GM19025 (cell line): Measurements from ENCODE around the gene CTBP1.

Experiments used
- ATAC-seq: cut with Tn5 transposase; IDR thresholded peaks from one replicate; pipeline ENCODE4 v1.9.1; 2021; ENCODE audit warnings: mild to moderate bottlenecking, low read depth, moderate library complexity; ENCODE audit not compliant: unreplicated experiment

Gene CTBP1

DNA sequence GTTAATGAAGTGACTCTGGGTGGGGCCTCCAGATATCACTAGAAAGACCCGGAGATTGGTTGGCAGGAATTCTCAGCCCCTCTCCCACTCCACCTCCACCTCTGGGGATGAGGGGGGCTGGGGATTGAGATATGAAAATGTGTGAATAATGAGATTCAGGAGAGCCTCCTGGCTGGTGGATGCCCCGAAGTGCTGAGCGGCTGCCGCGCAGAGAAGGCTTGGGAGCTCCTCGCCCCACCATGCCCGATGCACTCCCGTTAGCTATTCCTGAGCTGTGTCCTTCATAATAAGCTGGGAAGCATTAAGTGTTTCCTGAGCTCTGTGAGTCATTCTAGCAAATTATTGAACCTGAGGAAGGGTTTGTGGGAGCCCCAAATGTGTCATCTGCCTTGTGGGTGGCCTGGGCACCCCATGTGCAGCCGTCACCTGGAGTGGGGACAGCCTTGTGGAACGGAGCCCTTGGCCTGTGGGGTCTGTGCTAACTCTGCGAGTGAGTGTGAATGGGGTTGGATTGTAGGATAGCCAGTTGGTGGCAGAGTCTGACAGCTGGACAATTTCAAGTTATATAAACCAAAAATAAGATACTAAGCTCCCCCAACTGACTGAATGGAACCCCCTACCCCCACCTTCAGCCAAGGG is 36.3 kb upstream of the CTBP1 start:
- ATAC-seq: no peak

DNA sequence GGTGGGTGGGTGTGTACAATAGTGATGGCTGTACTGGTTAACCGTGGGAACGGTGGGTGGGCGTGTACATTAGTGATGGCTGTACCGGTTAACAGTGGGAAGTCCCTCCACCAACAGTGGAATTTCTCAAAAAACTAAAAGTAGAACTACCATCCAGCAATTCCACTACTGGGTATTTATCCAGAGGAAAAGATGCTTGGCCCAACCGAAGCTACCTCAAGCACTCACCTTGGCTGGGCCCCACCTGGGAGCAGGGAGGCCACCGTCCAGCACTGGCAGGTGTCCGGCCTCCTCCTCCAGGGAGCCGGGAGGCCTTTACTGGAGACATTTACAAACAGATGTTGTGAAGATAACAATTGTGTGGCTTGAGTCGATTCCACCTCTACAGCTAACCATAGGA is 34.8 kb upstream of the CTBP1 start:
- no peak for ATAC-seq

DNA sequence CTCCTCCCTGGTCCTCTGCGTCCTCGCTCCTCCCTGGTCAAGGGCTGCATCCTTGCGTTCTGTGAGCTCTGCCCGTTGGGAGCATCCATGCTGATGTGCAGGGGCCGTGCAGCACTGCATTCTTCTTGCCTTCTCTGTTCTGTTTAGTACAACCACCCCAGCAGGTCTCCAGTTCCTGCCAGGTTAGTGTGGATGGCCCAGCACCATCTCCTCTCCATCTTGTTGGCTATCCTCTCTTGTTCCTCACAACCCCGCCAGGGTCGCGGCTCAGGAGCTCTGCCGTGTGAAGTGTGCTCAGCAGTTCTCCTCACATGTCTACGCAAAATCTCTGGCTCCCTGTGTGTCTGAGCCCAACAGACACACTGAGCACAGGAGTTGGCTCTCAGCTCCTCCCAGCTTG is 30.3 kb upstream of the CTBP1 start:
- ATAC-seq: no peak

DNA sequence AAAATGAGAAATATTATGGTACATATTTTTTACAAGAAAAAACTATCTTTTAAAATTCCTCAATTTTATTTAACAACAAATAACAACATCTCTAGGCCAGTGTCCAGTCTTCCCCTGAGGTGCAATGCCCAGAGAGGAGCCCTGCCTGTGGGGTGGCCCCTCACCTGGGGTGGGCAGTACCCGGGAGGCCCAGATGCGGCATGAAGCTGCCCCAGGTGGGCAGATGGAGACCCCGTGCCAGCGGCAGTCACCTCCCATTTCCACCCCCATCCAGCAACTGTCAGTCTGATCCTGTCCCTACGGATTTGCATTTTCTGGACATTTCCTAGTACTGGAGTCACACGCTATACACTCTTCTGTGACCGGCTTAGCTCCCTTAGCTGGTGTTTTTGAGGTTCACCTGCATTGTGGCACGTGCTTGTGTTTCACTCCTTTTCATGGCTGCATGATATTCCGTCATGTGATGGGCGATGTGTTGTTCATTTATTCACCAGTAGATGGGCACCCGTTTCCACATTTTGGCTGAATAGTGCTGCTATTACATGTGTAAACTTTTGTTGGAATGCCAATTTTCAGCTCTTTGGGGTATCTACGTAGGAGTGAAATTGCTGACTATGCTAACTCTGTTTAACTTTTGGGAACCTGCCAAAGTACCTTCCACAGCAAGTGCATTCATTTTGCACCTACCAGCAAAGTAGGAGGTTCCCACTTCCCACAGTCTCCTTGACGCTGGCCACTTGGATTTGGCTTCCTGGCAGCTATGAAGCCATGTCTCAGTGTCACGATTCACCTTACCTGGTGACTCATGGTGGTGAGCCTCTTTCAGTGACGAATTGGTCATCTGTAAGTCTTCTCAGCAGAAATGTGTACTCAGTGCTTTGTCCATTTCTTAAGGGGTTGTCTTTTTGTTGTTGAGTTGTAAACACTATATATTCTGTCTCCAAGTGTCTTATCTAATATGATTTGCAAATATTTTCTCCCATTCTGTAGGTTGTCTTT is 29.0 kb upstream of the CTBP1 start:
- no peak for ATAC-seq

DNA sequence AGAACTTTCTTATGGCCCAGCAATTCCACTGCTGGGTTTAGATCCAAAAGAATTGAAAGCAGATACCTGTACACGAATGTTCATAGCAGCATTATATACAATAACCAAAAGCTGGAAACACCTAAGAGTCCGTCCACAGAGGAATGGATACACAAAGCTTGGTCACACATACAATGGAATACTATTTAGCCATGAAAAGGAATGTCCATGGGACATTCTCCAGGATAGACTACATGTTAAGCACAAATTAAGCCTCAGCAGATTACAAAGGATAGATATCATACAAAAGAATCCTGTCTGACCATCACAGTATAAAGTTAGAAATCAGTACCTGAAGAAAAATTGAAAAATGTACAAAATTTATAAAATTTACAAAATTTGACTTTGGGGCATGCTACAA is 28.1 kb upstream of the CTBP1 start:
- no peak for ATAC-seq

DNA sequence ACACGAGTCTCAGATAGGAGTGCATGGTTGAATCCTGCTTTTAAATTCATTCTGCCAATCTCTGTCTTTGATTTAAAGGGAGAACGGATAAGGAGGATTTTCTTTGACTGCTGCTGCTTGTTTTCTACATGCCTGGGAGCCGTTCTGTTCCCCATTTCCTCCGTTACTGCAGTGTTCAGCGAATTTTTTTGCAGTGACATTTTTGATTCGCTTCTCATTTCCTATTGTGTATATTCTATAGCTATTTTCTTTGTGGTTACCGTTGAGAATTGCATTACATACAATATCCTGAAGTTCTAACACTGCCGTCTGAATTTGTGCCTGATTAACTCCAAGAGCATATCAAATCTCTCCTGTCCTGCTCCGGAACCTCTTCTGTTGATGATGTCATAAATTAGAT is 25.9 kb upstream of the CTBP1 start:
- ATAC-seq: no peak

DNA sequence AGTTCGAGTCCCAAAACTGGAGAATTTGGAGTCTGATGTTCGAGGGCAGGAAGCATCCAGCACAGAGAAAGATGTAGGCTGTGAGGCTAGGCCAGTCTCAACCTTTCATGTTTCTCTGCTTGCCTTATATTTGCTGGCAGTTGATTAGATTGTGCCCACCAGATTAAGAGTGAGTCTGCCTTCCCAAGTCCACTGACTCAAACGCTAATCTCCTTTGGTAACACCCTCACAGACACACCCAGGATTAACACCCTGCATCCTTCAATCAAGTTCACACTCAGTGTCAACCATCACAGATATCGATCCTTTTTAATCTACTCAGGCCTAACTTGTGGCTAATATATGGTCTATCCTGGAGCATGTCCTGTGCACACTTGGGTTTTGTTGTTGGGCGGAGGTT is 22.8 kb upstream of the CTBP1 start:
- no peak for ATAC-seq

DNA sequence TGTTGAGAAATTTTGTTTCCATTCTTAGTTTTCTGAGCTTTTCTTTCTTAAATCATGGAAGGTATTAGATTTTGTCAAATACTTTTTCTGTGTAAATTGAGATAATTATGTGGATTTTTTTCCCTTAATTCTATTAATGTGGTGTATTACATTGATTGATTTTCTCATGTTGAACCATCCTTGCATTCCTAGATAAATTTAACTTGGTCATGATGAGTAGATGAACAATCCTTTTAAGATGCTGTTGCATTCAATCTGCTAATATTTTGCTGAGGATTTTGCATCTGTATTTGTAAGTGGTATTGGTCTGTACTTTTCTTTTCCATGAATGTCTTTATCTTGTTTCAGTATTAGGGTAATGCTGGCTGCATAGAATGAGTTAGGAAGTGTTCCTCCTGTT is 20.3 kb upstream of the CTBP1 start:
- no peak for ATAC-seq

DNA sequence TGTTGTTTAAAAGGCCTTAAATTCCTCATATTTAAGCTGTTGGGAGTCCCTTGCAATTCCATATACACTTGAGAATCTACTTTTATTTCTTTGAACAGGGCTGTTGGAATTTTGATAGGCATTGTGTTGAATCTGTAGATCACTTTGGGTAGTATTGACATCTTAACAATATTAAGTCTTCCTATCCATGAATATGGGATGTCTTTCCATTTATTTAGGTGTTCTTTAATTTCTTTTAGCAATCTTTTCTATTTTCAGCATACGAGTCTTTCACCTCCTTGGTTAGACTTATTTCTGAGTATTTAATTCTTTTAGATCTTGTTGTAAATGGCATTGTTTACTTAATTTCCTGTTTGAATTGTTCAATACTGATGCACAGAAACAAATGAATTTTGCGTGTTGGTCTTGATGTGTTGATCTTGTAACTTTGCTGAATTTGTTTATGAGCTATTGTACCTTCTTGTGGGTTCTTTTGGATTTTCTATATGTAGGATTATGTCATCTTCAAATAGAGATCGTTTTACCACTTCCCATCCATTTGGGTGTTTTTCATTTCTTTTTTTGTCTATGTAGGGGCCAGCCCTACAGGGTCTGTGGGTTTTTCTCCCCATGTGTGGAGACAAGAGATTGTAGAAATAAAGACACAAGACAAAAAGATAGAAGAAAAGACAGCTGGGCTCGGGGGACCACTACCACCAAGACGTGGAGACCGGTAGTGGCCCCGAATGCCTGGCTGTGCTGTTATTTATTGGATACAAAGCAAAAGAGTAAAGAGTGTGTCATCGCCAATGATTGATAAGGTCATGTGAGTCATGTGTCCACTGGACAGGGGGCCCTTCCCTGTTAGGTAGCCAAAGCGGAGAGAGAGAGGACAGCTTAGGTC is 18.2 kb upstream of the CTBP1 start:
- ATAC-seq: no peak

DNA sequence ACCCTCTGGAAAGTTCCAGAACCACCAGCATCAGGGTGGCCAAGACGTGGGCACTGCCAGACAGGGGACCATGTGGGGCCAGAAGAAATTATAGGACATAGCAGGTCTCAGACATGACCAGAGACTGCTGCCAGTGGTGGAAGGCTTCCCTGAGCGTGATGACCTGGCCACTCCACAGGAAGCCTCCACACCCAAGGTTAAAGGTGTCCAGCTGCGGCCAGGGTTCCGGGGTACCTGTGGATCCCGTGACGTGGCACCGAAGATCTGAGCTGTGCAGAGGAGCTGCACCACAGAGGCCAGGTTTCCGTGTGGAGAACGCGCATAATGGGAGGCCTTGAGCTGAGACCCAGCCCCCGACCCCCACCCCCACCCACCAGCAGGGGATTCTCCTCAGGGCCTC is 16.4 kb upstream of the CTBP1 start:
- no peak for ATAC-seq

DNA sequence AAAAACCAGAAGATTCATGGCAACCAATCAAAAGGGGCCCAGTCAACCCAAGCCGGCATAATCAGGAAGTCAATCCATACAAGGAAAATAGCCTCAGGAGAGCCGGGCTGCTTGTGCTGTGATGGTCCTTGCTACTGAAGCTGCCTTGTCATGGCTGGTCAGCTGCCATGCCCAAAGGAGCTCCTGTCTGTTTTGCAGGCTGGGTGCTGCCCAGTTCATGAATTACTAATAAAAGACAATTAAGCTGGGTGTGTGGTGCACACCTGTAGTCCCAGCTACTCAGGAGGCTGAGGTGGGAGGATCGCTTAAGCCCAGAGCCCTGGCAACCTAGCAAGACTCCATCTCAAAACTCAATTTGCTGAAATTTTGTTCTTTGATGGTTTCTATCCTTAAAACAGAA is 16.0 kb upstream of the CTBP1 start:
- ATAC-seq: no peak

DNA sequence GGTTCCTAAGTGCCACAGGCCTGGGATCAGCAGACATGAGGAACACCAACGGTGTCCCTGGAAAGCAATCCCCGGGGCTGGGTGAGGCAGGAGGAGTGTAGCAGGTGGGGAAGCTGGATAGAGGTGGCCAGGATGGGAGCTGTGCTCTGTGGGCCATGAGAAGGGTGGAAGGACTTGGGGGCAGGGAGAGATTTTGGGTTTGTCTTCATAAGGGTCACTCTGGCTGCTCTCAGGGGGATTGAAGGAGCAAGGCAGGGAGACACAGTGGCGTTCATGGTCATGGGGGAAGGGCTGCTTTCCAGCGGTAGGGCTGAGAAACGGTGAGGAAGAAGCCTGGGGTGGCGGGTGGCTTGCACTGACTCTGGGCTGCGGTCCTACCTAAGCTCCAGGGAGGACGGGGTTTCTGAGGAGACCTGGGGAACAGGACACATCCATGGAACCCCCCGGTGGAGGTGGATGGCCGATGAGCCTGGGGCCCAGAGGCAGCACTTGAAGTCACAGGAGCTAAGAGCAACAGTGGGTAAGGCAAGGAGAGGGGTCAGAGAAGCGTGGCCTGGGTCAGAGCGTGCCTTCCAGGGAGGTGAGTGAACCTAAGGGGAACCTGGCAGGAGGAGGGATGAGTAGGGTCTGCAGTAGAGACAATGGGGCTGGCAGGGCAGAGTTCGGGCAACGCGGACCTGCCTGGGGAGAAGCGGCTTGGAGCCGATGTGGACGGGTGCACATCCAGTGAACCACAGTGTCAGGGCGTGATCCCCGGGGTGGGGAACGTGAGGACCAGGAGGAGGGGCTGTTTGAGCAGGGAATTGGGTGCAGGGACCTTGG is 12.4 kb upstream of the CTBP1 start:
- no peak for ATAC-seq

DNA sequence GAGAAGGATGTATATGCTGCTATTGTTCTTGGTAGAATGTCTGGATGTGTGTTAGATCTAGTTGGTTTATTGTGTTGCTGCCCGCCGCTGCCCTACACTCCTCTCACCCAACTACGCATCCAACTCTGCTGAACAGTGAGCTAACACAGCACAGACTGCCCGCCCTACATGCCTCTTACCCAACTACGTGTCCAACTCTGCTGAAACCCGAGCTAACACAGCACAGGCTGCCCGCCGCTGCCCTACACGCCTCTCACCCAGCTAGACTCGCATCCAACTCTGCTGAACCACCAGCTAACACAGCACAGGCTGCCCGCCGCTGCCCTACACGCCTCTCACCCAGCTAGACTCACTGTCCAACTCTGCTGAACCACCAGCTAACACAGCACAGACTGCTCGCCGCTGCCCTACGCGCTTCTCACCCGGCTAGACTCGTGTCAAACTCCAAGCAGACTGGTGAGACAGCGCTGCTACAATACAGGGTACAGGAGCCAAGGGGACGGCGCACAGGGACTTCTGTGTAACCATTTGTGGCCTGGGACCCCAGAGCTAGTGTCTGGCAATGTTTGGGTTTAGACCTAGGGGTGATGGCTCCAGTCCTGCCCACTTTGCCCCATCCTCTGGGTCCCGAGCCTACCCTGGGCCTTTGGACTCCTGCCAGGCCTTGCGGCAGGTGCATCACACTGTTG is 11.6 kb upstream of the CTBP1 start:
- ATAC-seq: no peak

DNA sequence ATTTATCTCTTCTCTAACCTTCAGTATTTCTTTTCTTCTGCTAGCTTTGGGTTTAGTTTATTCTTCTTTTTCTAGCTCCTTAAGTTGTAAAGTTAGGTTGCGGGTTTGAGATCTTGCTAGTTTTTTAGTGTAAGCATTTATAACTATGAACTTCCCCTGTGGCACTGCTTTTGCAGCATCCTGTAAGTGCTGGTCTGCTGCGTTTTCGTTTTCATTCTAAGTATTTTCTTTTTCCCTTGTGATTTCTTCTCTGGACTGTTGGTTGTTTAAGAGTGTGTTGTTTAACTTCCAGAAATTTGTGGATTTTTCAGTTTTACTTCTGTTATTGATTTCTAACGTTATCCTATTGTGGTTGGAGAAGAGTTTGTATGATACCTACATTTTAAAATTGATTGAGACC is 11.0 kb upstream of the CTBP1 start:
- ATAC-seq: no peak

DNA sequence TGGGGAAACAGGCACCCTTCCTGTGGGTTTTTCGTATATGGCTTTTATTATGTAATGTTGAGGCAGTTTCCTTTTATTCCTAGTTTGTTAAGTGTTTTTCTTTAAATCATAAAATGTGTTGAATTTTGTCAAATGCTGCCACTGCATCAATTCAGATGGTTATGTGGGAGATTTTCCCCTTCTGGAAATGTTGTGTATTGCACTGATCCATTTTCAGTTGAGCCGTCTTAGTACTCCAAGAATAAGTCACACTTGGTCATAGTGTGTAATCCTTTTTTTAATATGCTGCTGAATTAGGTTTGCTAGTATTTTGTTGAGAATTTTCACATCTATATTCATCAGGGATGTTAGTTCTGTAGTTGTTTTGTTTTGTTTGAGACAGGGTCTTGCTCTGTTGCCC is 9.5 kb upstream of the CTBP1 start:
- no peak for ATAC-seq

DNA sequence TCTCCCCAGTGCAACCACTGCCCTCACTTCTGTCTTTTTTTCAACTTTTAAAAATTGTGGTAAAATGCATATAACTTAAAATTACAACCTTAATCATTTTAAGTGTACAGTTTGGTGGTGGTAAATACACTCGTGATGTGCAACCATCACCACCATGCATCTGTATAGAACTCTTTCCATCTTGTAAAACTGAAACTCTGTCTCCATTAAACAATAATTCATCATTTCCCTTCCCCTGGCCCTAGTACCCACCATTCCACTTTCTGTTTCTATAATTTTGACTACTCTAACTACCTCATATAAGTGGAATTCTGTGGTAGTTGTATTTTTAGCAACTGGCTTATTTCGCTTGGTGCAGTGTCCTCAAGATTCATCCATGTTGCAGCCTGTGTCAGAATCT is 6.8 kb upstream of the CTBP1 start:
- no peak for ATAC-seq

DNA sequence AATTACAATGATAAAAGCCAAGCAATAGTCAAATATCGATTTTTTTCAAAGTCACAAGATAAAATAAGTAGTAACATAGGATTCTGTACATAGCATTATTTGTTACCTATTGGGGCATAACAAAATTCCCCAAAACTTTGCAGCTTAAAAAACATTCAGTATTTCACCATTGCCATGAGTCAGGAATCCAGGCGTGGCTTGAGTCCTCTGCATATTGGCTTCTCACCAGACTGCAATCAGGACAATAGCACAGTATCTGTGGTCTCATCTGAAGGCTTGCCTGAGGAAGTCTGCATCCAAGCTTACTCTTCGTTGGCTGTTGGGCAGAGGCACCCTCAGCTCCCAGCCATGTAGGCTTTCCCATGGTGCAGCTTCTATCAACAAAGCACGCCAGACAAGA is 6.2 kb upstream of the CTBP1 start:
- no peak for ATAC-seq

DNA sequence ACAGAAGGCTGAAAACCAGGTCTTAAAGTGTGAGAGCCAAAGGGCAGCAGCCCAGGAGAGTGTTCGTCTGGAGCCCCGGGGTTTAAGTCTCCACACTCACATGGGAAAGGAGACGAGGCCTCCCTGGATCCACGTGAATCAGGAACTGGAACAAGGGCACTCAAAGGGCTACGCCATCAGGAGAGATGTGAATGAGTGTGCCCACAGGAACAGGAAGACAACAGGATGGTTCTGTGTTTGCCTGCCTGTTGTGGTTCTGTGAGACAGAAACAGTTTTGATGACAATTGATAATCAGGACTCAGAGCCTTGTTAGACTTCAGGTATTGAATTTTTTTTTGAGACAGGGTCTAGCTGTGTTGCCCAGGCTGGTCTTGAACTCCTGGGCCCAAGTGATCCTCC is 4.9 kb upstream of the CTBP1 start:
- no peak for ATAC-seq

DNA sequence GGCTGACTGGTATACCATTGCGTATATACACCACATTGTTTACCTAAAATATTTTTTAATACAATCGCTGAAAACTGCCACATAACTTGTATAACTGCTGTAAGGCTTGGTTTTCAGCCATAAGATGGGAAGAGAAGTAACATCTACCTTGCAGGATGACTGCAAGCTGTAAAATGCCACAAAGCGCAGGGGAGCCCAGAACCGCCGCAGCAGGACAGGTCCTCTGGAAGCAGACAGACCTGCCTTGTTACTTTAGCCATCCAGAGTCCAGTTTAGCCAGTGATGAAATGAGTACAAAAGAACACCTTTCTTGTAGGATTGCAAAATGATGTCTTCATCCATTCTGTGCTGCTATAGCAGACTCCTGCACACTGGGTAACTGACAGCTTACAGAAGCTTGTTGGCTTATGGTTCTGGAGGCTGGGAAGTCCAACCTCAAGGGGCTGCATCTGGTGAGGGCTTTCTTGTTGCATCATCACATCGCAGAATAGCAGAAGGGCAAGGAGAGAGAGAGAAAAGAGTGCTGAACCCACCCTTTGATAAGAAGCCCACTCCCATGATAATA is 4.1 kb upstream of the CTBP1 start:
- ATAC-seq: no peak

DNA sequence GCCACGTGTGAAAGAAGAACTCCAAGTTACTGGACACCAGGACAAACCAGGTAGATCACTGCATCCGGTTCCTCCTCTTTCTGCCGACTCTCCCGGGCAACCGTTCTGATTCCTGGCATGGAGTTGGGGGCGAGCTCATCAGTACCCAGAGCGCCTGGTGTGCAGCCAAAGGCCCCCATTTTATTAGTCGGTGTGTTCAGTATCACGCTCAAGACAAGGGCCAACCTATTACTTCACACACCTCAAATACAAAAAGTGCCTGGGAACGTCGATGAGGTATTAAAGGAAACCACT is 2.8 kb upstream of the CTBP1 start:
- no peak for ATAC-seq
